ENCODE measurements around the gene RERG. TPM values are rescaled to one million over a fixed set of nuclear protein-coding genes. Genes with fewer than 3 reads are reported as not detected.

RERG gene
- total RNA-seq = 1 to 10 TPM in 1 of 2 donors, under 1 TPM in 1; 0.42 to 1.4 TPM
- 3.1 TPM for polyA plus RNA-seq (2013, experiment 1 of 2)
- 2.9 TPM for polyA plus RNA-seq (2013, experiment 2 of 2)
- long read RNA-seq, experiment 1 = 0 reads
- long read RNA-seq, experiment 2 = 0 reads
- long read RNA-seq, experiment 3, partial matches to known transcripts = 0 of 4 reads
- long read RNA-seq, experiment 3, other reads (novel, unspliced or antisense) = 1 of 4 reads
- long read RNA-seq, experiment 4 = 0 reads

- Histone ChIP-seq H3K27me3 (ENCODE audit: control insufficient read depth, insufficient read depth, low read length, poor library complexity, severe bottlenecking) (peaks cover 14% of the 10 kb centered on the region), H3K36me3 (ENCODE audit: control insufficient read depth, insufficient read depth, low read length) (no peaks in the 10 kb centered on the region), H3K4me3 (ENCODE audit: low read length) (peak within 1 kb of the TSS; percentile 77), H3K4me1 (ENCODE audit: control insufficient read depth, insufficient read depth, low read length) (peaks cover 4% of the 10 kb centered on the region), H3K27ac (ENCODE audit: low read depth, low read length) (no peak within 1 kb of the TSS), H3K9ac (ENCODE audit: extremely low read depth, low read length, poor library complexity, severe bottlenecking) (no peak within 1 kb of the TSS), H3K9me3 (ENCODE audit: control insufficient read depth, low read length) (no peaks in the 10 kb centered on the region)
- DNase-seq = peak; percentile 98
- peak within 1 kb of the TSS; percentile 46 for H3K27ac Mint-ChIP-seq
- peaks cover 1% of the 10 kb centered on the region for H3K9me3 Mint-ChIP-seq
- peak within 1 kb of the TSS; percentile 60 for H3K4me3 Mint-ChIP-seq
- H3K4me1 Mint-ChIP-seq = peaks cover 17% of the 10 kb centered on the region
- peaks cover 26% of the 10 kb centered on the region for H3K27me3 Mint-ChIP-seq (ENCODE audit: insufficient read depth)
- peak; percentile 100 for TF ChIP-seq CTCF (conservative IDR thresholded peaks at IDR 0.05)
- no peaks in the 10 kb centered on the region for H3K36me3 Mint-ChIP-seq (ENCODE audit: low read depth)
- 4 to 5% methylated on average over 33 to 55 of the region's 55 CpGs for WGBS, 2 experiments (ENCODE audit: insufficient coverage in 1 of 2, insufficient read length in 1 of 2)
These were observed at the start of gene RERG for GRCh38 chr12:15220915-15221885. Gene RERG, minus strand, starts transcription at chr12:15221417. Its CDS starts 3,928 bp downstream, at chr12:15217489.

GRCh38 chr12:15270591-15270990, 49.4 kb upstream of the RERG start:
- H3K4me1 Mint-ChIP-seq = no peaks in the 10 kb centered on the region

More at GRCh38 chr12:15270591-15270990, 49.4 kb upstream of the RERG start:
- Mint-ChIP-seq H3K9me3 (no peaks in the 10 kb centered on the region), H3K4me3 (no peak overlapping the region), H3K27me3 (ENCODE audit: insufficient read depth) (no peaks in the 10 kb centered on the region), H3K27ac (no peak overlapping the region), H3K36me3 (ENCODE audit: low read depth) (no peaks in the 10 kb centered on the region)
- H3K4me3 ChIP-seq (ENCODE audit: low read length) = no peak overlapping the region
- H3K36me3 ChIP-seq (ENCODE audit: control insufficient read depth, insufficient read depth, low read length) = no peaks in the 10 kb centered on the region
- H3K27ac ChIP-seq (ENCODE audit: low read depth, low read length) = no peak overlapping the region
- no peaks in the 10 kb centered on the region for H3K9me3 ChIP-seq (ENCODE audit: control insufficient read depth, low read length)
- no peaks in the 10 kb centered on the region for H3K4me1 ChIP-seq (ENCODE audit: control insufficient read depth, insufficient read depth, low read length)
- no peak for DNase-seq
- TF ChIP-seq CTCF (conservative IDR thresholded peaks at IDR 0.05) = no peak
- 88 to 91% methylated on average over 3 to 4 of the region's 4 CpGs for WGBS, 2 experiments (ENCODE audit: insufficient coverage in 1 of 2, insufficient read length in 1 of 2)
- no peaks in the 10 kb centered on the region for H3K27me3 ChIP-seq (ENCODE audit: control insufficient read depth, insufficient read depth, low read length, poor library complexity, severe bottlenecking)
- no peak overlapping the region for H3K9ac ChIP-seq (ENCODE audit: extremely low read depth, low read length, poor library complexity, severe bottlenecking)
